GM13977 (cell line): Measurements from ENCODE around the gene RASD1.

Source experiments
- DNase-seq: peaks from one replicate; pipeline ENCODE4 v3.0.0; 2012; ENCODE audit warnings: low spot score
- in situ Hi-C: fragments of 300-500 bp; cut with MboI; formaldehyde crosslinking; loops from one replicate; pipeline ENCODE4 v1.12.0; 2022; ENCODE audit warnings: low sequenced_read_pairs, low pct_unique_long_range_greater_than_20kb, mixed read lengths, inconsistent platforms; ENCODE audit not compliant: unreplicated experiment
- TF ChIP-seq, protein P1 (sequence below): IDR thresholded peaks from 2 replicates; pipeline ENCODE4 v1.5.1; 2012; ENCODE audit warnings: mild to moderate bottlenecking, control low read depth; ENCODE audit not compliant: insufficient read depth; ENCODE audit errors: extremely low read depth, missing control alignments

Gene RASD1

DNA sequence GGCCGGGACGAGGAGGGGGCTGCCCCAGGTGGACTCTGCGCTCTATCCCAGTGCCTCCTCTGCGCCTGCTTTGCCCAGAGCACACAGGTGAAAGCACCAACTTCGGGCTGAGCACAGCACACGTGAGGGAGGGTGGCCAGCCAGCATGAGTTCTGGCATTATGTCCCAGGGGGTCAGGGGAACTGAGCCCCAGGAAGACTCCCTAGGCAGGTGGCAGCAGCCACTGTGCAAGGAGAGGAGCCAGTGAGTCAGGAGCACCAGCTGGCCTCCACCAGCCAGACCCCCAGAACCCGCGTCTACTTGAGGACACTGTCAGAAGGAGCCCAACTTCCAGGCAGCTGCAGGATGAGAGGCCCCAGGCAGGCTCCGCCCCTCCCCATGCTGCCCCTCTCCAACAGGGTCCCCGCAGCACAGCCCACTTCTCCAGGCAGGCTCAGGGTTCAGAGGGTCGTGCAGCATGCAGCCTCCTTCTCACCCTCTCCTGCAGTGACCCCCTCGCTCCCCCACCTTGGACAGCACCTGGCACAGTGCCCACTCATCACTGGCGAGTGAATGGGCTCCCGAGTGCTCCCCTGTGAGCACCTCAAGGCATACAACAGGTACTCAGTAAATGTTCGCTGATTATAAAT lies 44.2 kb upstream of the RASD1 start:
- TF ChIP-seq, protein P1, sequence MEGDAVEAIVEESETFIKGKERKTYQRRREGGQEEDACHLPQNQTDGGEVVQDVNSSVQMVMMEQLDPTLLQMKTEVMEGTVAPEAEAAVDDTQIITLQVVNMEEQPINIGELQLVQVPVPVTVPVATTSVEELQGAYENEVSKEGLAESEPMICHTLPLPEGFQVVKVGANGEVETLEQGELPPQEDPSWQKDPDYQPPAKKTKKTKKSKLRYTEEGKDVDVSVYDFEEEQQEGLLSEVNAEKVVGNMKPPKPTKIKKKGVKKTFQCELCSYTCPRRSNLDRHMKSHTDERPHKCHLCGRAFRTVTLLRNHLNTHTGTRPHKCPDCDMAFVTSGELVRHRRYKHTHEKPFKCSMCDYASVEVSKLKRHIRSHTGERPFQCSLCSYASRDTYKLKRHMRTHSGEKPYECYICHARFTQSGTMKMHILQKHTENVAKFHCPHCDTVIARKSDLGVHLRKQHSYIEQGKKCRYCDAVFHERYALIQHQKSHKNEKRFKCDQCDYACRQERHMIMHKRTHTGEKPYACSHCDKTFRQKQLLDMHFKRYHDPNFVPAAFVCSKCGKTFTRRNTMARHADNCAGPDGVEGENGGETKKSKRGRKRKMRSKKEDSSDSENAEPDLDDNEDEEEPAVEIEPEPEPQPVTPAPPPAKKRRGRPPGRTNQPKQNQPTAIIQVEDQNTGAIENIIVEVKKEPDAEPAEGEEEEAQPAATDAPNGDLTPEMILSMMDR = no peak
- no peak for DNase-seq

DNA sequence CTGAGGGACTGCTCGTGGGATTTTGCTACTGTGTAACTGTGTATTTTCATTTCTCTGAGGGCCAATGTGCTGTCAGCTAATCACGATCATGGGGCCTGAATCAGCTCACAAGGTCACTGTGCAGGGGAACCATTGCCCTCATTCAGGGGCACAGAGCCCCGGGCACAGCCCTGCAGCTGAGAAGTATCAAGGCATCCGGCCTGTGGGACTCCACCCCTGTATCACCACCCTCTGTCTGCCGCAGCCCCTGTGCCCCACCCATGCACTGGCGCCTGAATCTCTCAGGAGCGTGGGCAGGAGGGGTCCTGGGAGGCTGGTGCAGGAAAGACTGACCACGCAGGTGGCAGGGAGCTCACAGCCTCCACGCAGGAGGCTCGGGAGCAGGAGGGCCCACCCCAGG lies 43.4 kb upstream of the RASD1 start:
- no peak for DNase-seq
- TF ChIP-seq, protein P1 = no peak
- in situ Hi-C loops = no loop called here

More for the DNA sequence above, 44.2 kb upstream of the RASD1 start:
- in situ Hi-C loops = no loop called here

DNA sequence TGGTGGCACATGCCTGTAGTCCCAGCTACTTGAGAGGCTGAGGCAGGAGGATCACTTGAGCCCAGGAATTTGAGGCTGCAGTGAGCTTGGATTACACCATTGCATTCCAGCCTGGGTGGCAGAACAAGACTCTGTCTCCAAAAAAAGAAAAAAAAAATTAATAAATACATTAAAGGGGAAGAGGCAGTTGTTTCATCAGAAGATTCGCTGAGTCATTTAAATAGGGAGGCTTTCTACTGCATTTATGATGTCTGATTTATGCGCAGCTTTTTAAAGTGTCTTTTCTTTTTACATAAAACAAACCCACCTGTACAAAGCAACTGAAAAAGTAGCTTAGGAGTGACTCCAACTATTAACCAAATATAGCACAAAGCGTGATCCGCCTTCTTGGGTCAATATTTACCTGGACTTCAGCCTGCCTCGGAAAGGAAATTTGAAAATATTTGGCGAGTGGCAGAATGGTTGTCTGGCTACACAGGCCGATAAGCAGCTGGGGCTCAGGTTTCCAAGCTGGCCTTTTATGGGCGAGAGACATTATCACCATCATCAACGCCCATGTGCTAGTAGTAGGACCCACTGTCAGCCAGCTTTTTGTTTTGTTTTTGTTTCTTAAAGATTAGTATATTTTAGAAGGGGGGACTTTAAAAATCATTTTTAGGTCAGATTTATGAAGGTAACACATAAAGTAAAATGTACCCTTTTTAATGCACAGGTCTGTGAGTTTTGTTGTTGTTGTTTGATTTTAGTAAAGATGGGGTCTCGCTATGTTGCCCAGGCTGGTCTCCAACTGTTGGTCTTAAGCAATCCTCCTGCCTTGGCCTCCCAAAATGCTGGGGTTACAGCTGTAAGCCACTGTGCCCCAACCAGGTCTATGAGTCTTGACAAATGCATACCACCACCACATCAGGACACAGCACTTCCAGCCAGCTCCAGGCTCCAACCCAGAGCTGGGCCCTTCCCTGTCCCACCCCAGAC lies 42.5 kb upstream of the RASD1 start:
- in situ Hi-C loops = no loop called here
- TF ChIP-seq, protein P1 = no peak
- no peak for DNase-seq

DNA sequence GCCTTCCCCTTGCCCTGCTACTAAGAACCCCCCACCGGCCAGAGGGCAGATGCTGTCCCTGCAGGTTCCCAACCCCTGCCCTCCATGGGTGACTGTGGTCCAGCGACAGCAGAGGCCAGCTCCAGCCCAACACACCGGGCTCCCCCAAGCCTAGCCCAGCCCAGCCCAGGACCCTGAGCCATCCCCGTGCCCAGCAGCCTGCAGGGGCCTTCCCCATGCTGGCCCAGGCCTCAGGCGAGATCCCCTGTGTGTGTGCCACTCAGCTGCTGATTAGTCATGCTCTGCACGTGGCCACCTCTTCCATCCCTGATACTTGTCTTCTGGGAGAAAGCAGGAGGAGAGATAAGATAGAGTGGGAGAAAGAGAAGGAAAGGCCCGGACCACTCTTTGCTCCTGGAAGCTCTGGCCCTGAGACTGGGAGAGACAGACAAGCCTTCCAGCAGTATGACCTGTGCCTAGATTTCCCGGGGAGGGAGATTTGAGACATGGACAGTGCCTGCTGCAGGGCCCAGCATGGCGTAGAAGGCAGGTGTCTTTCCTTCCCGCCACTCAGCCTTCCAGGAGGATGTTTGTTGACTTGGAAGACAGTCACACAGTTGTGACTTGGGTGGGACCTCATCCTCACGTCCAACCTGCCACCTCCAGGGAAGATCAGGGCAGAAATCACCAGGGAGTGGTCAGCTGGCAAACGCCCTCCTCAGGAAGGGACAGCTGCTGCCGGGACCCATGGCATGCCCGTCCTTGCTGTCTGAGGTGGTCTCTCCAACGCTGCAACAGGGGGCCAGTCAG lies 41.3 kb upstream of the RASD1 start:
- in situ Hi-C loops = no loop called here
- DNase-seq = no peak
- TF ChIP-seq, protein P1 = no peak

DNA sequence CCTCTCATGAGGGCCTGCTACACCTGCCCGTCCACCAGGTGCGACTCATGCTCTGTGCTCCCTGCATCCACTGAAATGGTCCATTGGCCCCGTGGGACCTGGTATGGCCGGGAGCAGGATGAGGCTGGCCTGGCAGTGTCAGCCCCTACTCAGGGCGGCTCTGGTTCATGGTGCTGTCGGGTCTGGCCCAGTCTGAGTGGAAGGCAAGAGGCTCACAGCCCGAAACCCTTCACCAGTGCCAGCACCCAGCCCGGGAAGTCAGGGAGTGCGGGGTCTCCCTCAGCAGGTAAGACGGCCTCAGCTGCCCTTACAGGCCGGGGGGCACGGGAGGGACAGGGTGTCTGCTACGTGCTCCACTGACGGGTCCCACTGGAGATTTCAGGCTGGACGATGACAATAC lies 40.5 kb upstream of the RASD1 start:
- TF ChIP-seq, protein P1 = no peak
- in situ Hi-C loops = no loop called here
- DNase-seq = no peak

DNA sequence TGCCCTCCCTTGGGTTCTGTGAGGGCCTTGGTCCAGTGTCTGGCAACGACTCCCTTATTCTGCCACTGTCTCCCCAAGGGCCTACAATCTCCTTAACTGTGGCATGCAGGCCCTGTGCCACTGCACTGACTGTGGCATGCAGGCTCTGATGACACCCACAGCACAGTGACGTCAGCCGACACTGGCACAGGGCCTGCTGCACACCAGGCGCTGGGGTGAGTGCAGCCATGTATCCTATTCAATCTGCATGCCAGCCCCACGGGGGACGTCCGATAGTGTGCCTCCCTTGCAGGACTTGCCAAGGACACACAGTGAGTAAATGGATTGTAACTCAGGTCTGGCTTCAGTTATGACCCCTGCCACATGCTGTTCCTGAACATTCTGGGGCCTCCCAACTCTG lies 39.8 kb upstream of the RASD1 start:
- TF ChIP-seq, protein P1 = no peak
- in situ Hi-C loops = no loop called here
- no peak for DNase-seq
